ENCODE results near the gene ABCA2.

ABCA2 gene

GRCh38 chr9:137044037-137044436 lies 16.0 kb upstream of the ABCA2 start:
- no peak overlapping the region for H3K4me3 ChIP-seq (ENCODE audit: control insufficient read depth, low read depth, low read length)
- TF ChIP-seq CTCF (conservative IDR thresholded peaks at IDR 0.05; ENCODE audit: control insufficient read depth, insufficient read depth, low read depth, low read length) = no peak
- no peak for DNase-seq (ENCODE audit: low read depth)

GRCh38 chr9:137042751-137043727 lies 15.0 kb upstream of the ABCA2 start:
- DNase-seq (ENCODE audit: low read depth) = no peak
- no peak for TF ChIP-seq CTCF (conservative IDR thresholded peaks at IDR 0.05; ENCODE audit: control insufficient read depth, insufficient read depth, low read depth, low read length)
- H3K4me3 ChIP-seq (ENCODE audit: control insufficient read depth, low read depth, low read length) = no peak overlapping the region

- no peak for TF ChIP-seq CTCF (conservative IDR thresholded peaks at IDR 0.05; ENCODE audit: control insufficient read depth, insufficient read depth, low read depth, low read length)
- H3K4me3 ChIP-seq (ENCODE audit: control insufficient read depth, low read depth, low read length) = no peak overlapping the region
- DNase-seq (ENCODE audit: low read depth) = no peak
Observed at GRCh38 chr9:137041124-137041523, 13.1 kb upstream of the ABCA2 start.

GRCh38 chr9:137040568-137040967 lies 12.5 kb upstream of the ABCA2 start:
- no peak for TF ChIP-seq CTCF (conservative IDR thresholded peaks at IDR 0.05; ENCODE audit: control insufficient read depth, insufficient read depth, low read depth, low read length)
- no peak overlapping the region for H3K4me3 ChIP-seq (ENCODE audit: control insufficient read depth, low read depth, low read length)
- DNase-seq (ENCODE audit: low read depth) = no peak

GRCh38 chr9:137039611-137040366 lies 11.8 kb upstream of the ABCA2 start:
- H3K4me3 ChIP-seq (ENCODE audit: control insufficient read depth, low read depth, low read length) = no peak overlapping the region
- no peak for DNase-seq (ENCODE audit: low read depth)
- TF ChIP-seq CTCF (conservative IDR thresholded peaks at IDR 0.05; ENCODE audit: control insufficient read depth, insufficient read depth, low read depth, low read length) = no peak

GRCh38 chr9:137038916-137039315 lies 10.9 kb upstream of the ABCA2 start:
- H3K4me3 ChIP-seq (ENCODE audit: control insufficient read depth, low read depth, low read length) = no peak overlapping the region
- DNase-seq (ENCODE audit: low read depth) = no peak
- no peak for TF ChIP-seq CTCF (conservative IDR thresholded peaks at IDR 0.05; ENCODE audit: control insufficient read depth, insufficient read depth, low read depth, low read length)

Measured in fibroblast of mammary gland (primary cell).